HG03439 (cell line): ENCODE data around the gene PRKCZ.
"Not testable (repeated sequence)": the region's sequence is repeated elsewhere in the genome, so short reads cannot be mapped to it uniquely, and the experiment has no call there.

Experiments
- ATAC-seq: cut with Tn5 transposase; IDR thresholded peaks from one replicate; pipeline ENCODE4 v1.9.1; 2021; ENCODE audit warnings: mild to moderate bottlenecking, moderate library complexity; ENCODE audit not compliant: unreplicated experiment

The PRKCZ gene

DNA sequence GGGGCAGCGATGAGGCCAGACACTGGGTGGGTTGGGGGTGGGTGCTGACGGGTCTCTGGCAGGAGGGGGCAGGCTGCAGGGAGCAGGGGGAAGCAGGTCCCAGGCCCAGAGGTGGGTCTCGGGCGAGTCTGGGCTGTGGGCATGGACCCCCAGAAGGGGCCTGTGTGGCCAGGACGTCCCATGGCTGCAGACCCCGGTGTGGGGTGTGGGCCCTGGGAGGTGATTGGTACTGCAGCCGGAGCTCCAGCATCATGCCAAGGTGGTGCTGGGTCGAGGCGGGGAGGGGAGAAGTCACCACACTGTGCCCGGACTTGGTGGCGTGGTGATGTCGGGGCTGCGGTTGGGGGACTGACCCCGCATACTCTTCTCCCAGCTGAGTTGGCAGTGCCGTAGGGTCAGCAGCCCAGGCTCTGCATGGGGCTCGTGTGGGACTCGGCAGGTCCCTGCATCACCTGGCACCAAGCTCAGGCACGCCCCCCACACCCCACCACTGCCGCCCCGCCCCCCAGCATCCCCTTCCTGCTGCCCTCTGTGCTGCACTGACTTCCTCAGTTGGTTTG, 31.2 kb downstream of the PRKCZ start:
- no peak for ATAC-seq

DNA sequence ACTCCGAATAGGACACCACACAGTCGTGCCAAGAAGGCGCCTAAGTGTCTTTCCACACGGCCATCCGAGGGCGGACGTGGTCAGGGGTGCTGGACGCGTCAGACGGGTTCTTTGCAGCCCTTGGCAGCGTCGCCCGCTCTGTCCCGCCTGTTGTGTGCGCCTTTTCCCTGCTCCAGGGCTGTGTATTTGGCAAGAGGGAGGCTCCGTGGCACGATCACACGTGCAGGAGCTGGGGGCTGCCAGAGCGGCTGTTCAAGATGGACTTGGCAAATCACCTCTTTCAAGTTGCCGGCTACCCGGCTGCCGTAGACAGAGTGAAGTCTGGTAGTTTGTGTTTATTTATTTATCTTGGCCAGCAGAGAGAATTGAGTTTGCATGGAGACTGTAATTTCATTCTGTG, 31.9 kb downstream of the PRKCZ start:
- ATAC-seq = no peak

DNA sequence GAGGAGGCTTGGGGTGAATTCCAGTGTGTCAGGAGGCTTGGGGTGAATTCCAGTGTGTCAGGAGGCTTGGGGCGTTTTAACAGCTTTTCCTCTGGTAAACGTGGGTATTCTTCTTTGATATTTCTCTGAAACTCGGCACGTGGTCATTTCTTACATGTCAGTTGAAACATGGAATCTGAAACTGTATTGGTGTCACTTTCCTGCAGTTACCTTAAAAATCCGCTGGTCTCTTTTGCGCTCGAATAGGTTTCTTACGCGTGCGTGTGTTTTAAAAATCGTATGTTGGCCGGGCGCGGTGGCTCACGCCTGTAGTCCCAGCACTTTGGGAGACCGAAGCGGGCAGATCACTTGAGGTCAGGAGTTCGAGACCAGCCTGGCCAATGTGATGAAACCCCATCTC, 33.5 kb downstream of the PRKCZ start:
- no peak for ATAC-seq

DNA sequence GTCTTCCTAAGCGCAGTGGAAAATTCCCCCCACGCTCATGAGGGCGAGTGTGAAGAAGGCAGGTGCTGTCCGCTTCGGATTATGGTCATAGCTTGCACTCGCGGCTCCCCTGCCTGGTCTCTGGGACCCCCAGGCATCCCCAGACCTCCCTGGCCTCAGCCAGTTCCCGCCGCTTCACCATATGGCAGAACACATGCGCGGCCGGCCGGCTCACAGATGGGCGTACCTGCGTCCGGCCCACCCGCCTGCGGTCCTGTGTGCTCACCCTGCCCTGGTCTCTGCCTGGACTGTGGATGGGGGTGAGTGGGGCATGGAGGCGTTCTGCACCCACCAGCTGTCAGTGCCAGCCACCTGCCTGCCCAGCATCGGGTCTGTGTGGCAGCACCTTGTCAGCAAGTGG, 34.1 kb downstream of the PRKCZ start:
- ATAC-seq = no peak

DNA sequence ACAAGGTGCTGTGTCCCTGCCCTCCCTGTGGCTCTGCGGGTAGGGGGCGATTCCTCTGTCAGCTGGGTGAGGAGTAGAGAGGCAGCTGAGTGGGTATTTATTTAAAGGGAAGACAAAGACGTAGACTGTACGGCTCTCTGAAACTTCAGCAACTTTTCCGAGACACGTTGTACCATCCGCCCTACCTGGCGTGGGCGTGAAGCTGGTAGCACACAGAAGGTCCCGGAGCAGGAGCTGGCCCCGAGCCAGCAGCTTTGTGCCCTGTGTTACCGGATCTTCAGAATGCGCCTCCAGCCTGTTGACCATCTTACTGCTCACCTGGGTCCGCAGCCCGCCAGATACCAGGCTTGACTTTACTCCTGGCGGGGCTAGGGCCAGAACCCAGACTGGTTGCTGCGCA, 34.9 kb downstream of the PRKCZ start:
- no peak for ATAC-seq

DNA sequence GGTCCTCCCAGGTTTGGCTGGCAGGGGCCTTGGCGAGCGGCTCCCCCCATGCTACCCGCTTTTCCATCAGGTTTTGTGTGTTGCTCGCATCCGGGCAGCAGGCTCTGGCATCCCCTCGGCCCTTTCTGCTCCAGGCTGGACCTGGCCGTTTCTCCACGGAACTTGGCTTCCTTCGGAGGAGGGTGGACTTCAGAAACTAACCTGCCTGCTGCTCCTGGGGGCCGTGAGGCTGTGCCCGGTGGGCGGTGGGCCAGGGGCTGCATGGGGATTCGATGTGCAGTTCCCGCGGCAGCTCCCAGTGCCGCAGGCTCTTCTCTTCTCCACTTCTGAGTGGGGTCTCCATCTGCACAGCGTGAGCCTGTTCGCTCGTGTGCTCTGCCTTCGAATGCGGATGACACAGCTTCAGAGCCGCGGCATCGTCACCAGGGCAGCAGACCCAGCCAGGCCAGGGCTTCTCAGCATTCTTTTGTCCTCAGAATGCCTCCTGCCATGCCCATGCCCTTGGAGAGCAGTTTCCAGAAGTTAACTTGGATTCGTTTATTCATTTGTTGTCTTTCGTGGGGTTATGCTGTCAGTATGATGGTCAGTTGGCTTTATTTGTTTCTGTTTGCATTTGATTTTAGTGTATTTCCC, 36.4 kb downstream of the PRKCZ start:
- no peak for ATAC-seq

DNA sequence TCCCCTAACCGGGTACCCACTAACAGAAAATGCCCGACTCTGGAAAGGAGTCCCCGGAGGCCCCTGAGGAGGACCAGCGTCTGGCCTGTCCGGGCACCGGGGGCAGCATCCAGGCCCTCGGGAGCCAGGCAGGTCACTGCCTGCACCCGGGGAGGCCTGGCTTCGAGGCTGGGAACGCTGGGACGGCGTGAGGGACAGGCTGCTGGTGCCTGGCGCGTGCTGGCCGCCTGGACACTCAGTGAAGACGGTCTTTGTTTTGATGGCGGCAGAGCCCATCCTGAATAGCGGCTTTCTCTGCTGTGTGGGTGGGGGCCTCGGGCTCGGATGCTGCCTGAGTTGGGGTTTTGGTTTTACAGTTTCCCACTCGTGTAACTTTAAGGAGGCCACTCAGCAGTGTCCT, 37.6 kb downstream of the PRKCZ start:
- ATAC-seq = no peak

DNA sequence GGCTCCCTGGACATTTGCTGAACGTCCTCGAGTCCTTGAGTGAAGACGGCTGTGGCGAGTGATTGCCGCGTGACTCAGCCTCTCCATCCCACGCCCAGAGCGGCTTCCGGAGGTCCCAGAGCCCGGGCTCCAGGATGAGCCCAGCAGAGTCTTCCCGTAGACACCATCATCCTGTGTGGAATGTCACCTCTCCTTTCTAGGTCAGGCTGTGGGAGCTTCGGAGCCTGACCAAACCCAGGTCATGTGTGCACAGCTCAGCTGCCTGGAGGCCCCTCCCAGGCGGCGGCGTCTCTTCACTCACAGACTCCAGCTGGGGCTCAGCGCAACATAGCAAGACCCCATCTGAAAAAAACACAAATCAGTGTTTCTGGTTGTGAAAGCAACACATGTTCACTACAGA, 38.2 kb downstream of the PRKCZ start:
- ATAC-seq = no peak

DNA sequence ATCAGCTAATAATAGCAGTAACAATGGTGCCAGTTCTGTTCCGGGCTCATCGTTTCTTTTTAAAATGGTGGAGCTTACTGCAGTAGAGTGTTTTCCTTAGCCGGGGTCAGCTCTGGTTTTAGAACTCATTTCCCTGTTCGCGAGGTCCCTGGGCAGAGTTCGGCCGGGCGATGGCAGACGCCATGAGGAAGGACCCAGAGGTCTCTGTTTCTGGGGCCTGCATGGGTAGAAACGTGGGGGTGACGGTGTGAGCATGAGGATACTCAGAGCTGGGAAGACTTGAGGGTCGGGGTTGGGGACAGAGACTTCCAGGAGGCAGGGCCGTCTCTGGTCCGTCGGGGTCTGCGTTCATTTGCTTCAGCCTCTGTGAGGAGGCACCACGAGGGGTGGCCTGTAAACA, 38.8 kb downstream of the PRKCZ start:
- ATAC-seq = no peak

DNA sequence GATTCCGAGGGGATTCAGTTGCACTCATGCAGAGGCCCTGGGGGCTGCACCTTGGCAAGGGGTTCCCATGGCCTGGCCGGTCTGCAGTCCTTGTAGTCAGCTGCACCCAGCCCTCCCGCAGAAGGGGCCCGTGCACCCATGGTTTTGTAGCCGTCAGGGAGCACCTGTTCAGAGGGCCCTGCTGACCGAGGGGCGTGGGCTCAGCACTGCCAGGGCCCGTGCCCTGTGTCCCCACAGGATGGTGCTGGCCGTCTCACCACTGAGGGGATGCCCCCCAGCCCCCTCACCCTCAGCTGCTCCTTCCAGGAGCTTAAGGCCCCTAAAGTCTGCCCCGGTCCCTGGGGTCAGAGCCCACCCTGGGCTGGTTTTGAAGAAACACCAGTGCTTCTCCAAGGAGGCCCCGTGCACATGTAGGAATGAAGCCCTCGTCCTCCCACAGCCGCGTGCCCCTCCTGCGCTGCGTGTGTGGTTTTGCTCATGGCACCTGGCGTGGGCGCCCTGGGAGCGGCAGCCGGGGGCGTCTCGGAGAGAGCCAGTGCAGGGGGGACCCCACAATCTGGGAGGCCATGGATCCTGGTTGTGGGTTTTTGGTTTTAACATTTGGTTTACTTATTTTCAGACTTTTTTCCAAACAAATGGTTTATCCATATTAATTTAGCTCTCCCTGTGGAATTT, 40.1 kb downstream of the PRKCZ start:
- ATAC-seq = no peak

DNA sequence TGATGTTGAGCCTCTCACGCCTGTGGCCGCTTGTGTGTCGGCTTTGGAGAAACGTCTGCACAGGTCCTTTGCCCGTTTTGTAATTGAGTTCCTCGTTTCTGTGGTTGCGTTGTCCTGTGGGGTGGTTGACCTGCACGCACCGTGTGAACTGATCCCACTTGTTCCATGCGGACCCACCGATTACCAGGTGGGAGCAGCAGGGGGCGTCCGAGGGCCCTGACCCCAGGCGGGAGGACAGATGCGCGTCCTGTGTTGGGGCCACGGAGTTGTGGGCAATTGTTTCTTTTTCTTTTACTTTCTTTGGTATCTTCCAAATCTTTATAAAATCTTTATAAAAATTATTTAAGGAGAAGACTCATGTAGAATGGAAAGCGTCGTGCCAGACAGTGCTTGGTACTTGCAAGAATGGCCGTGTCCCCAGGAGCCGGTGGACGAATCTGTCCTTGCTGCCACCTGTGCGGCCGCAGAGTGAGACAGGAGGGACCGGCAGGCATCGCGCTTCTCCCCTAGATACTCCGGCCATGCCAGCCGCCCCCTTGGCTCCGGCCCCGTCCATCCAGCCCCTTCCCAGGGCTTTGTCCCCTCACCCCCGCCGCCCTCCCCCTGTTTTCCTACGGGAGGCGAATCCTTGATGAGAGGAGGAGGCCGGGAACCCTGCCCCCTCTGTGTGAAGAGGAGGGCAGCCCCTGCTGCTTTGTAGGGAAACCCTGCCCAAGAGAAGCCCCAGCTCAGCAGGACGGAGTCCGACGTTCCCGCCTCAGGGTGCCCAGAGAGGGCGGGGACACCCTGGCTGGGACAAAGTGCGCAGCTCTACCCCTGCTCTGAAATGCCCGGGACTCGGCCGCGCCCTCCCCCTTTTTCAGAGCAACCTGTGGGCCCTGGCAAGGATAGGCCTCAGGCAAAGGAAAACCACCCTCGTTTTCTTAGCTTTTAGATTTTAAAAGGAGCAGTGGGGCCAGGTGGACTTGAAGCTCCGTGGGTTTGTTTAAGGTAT, 41.7 kb downstream of the PRKCZ start:
- ATAC-seq = no peak

DNA sequence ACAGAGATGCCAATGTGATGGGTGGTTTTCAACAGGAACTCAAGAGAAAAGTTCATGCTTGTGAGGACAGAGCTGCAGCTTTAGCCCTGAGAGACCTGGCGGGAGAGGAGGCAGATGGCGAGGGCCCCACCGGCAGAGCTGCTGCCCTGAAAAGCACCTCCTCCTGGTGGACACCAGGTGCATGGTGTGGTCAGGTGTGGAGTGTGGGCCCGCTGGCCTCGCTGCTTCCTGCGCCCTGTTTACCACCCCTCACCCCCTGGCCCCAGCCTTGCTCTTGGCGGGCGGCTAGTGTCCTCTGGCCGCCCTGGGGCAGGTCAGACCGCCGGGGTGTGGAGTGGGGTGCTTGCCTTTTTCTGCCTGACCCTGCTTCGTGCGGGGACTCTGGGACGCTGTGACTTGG, 42.8 kb downstream of the PRKCZ start:
- ATAC-seq = no peak

DNA sequence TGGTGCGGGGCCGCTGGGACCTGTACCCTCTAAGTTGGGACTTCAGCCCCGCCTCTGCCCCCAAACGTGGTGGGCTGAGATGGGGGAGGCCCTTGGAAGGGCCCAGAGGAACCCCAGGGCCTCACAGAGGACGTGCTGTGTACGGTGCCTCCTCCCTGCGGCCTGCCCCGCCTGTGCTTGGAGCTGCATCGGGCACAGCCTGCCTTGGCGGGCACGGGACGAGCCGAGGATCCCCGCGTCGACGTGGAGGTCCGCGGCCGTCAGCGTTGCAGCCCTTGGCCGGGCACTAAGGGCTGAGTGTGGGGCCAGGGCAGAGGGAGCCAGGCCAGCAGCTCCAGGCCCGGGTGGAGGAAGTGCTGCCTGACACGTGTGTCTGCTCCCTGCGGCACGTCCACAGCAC, 43.4 kb downstream of the PRKCZ start:
- no peak for ATAC-seq

DNA sequence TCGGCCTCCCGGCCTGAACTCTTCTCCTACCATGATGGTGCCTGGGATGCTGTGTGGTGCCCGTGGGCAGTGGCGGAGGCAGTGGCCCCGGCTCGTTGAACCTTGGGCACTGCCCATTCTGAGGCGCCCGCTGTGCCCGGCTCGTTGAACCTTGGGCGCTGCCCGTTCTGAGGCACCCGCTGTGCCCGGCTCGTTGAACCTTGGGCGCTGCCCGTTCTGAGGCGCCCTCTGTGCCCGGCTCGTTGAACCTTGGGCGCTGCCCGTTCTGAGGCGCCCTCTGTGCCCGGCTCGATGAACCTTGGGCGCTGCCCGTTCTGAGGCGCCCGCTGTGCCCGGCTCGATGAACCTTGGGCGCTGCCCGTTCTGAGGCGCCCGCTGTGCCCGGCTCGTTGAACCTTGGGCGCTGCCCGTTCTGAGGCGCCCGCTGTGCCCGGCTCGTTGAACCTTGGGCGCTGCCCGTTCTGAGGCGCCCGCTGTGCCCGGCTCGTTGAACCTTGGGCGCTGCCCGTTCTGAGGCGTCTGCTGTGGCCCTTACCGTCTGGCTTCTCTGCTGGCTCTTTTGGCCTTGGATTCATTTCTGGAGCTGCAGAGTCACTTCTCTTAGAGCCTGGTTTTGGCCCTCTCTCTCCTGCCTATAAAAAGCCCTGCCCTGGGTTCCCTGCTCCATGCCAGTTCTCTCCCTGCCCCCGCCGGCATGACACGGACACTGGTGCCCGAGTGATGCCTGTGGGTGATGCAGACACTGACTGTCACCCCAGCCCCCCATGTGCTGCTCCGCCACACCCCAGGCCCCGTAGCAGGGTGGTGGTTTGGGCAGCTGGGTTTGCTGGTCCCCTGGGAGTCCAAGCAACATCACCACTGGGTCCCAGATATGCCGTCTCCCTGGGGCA, 44.3 kb downstream of the PRKCZ start:
- not testable (repeated sequence) for ATAC-seq

DNA sequence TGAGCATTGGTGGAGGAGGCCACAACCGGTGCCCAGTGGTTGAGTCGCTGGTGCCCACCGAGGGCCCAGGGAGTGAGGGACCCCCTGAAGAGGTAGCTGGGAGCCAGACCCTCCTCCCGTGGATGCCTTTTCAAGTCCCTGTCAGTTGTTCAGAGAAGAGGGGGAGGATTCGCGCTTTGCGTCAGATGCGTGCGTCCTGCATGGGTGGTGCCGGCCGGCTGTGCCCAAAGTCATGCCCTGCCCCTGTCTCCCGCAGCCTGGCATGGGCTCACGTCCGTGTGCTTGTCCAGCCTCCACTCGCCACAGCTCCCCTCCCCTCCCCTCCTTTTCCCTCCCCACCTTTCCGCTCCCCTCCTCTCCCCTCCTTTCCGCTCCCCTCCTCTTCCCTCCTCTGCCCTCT, 45.2 kb downstream of the PRKCZ start:
- ATAC-seq = no peak

DNA sequence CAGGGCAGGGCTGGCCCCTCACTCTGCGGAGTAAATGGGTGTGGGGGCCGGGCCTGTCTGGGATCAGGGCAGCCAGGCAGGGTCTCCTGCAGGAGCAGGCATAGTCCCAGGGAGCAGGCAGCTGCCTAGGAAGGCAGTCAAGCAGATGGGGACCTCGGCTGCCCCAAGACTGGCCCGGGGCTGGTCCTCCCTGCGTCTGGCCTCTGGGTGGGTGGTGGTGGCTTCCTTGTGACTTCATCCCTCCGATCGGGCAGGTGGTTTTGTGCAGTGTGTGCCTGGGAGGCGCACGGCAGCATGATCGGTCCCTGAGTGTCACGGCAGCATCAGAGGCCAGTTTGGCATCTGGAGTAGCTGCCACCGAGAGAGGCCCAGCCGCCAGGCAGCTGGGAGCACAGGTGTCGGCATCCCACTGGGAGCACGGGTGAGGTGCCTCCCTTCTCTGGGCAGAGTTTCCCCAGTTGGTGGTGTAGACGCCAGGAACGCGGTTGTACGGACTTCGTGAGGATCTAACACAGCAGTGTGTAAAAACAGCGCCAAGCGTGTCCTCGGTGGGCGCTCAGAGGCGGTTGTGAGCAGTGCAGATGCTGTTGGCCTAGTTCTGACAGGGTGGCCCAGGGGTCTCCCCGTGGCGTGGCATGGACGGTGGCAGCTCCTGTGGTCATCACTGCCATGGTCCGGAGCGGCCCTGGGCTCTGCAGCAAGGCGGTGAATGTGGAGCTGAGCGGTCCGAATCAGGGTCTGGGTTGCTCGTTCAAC, 45.9 kb downstream of the PRKCZ start:
- no peak for ATAC-seq

DNA sequence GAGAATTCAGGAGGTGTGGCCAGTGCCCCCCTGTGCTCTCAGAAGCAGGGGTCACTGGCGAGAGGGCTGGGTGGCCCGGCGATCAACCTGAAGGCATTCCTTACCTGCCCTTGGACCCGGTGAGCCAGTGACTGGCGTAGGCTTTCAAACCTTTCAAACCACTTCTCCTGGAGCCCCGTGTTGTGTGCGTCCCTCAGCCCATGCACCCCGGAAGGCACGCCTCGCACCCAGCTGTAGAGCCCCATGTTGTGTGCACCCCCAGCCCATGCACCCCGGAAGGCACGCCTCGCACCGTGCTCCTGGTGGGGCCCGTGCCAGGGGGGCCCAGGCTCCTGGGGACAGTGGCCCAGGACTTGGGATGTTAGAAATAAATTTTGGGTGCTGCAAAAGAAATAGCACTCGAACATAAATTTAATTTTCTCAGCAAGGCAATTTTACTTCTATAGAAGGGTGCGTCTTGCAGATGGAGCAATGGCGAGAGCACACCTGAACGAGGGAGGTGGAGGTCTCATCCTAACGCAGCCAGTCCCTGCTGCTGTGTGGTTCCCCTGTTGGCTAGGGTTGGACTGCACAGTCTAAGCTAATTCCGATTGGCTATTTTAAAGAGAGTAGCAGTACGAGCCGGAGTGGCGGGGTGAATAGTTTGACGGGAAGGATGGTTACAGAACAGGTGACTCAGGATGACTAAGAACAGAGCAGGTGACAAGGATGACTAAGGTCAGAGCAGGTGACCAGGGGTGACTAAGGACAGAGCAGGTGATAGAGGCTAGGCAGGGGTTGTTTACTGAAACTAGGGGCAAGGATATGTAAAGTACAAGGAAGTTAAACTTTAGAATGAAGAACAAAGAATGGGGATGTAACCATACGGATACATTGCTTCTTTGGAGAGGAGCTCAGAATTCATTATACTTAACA, 47.4 kb downstream of the PRKCZ start:
- ATAC-seq = no peak

DNA sequence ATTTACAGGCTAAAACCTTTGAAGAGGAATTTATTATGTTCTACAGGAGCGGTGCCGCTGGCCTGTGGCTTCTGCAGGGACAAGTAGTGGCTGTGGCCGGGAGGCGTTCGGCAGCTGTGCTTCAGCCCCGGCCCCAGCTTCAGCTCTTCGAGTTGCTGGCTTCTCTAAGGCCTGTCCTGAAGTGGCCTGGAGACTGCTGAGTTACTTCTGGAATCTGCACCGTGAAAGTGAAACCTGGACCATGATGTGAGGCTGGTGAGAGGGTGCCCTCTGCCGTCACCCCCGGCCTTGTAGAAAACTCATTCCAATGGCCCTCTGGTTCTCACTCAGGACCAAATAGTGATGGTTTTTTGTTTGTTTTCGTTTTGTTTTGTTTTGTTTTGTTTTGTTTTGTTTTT, 48.1 kb downstream of the PRKCZ start:
- no peak for ATAC-seq
